ENCODE results near the gene ADRB2. TPM values are rescaled to one million over a fixed set of nuclear protein-coding genes. Genes with fewer than 3 reads are reported as not detected.

Gene ADRB2
- total RNA-seq, 2 experiments from 2014 or later = 4.4 to 16.8 TPM

- Histone ChIP-seq H3K9me3 (ENCODE audit: low read length) (no peaks in the 10 kb centered on the region), H3K27ac (ENCODE audit: low read depth, low read length, poor library complexity, severe bottlenecking) (peak overlapping the region; percentile 95), H3K4me2 (ENCODE audit: low read length) (peak overlapping the region; percentile 85), H3K4me1 (ENCODE audit: insufficient read depth, low read length, poor library complexity, severe bottlenecking) (peaks cover 62% of the 10 kb centered on the region), H3K4me3 (ENCODE audit: low read depth, low read length, poor library complexity, severe bottlenecking) (peak overlapping the region; percentile 76), H4K20me1 (ENCODE audit: insufficient read depth, low read length) (no peaks in the 10 kb centered on the region), H3K9me2 (ENCODE audit: insufficient read depth, low read length) (no peaks in the 10 kb centered on the region), H2AFZ (ENCODE audit: low read length) (no peak overlapping the region), H3K36me3 (ENCODE audit: insufficient read depth, low read length) (no peaks in the 10 kb centered on the region), H3K79me2 (ENCODE audit: insufficient read depth, low read depth, low read length) (peaks cover 52% of the 10 kb centered on the region)
- BruUV-seq (replicated peaks) = no TSS peak
- TF ChIP-seq CTCF (conservative IDR thresholded peaks at IDR 0.05; ENCODE audit: low read length) = no peak
- no peak for TF ChIP-seq EZH2phosphoT487 (IDR thresholded peaks at IDR 0.05; ENCODE audit: borderline replicate concordance, low read depth, low read length)
- CTCF ChIA-PET (ENCODE audit: unreplicated experiment) = interaction anchor here (1.2 kb wide), 2 partner anchors 17 to 83 kb away, joined by 3 to 4 read pairs; no protein-coding TSS in a partner anchor
- POLR2A ChIA-PET = interaction anchor here (0.6 to 1.7 kb wide), 8 partner anchors 14 to 425 kb away, joined by 3 to 10 read pairs (median 4); no protein-coding TSS in a partner anchor
- intact Hi-C loops (cut with micrococcal nuclease; ENCODE audit: unreplicated experiment) = loop anchor here (1.0 to 2.0 kb wide), 3 partner anchors 19 to 129 kb away; no protein-coding TSS in a partner anchor
- DNase-seq (ENCODE audit: low spot score) = no peak
Observed at GRCh38 chr5:148827723-148828122, 1.3 kb downstream of the ADRB2 start.

GRCh38 chr5:148828511-148829247, 2.3 kb downstream of the ADRB2 start:
- POLR2A ChIA-PET = interaction anchor here (0.6 to 1.8 kb wide), 11 partner anchors 9 to 386 kb away, joined by 3 to 10 read pairs (median 4); no protein-coding TSS in a partner anchor
- intact Hi-C loops (cut with micrococcal nuclease; ENCODE audit: unreplicated experiment) = loop anchor here (1.0 to 2.0 kb wide), 3 partner anchors 20 to 128 kb away; no protein-coding TSS in a partner anchor
- no peaks in the 10 kb centered on the region for H4K20me1 ChIP-seq (ENCODE audit: insufficient read depth, low read length)

More at GRCh38 chr5:148828511-148829247, 2.3 kb downstream of the ADRB2 start:
- TF ChIP-seq EZH2phosphoT487 (IDR thresholded peaks at IDR 0.05; ENCODE audit: borderline replicate concordance, low read depth, low read length) (no peak), CTCF (conservative IDR thresholded peaks at IDR 0.05; ENCODE audit: low read length) (peak; percentile 77)
- no TSS peak for BruUV-seq (replicated peaks)
- Histone ChIP-seq H3K79me2 (ENCODE audit: insufficient read depth, low read depth, low read length) (peaks cover 61% of the 10 kb centered on the region), H3K9me3 (ENCODE audit: low read length) (no peaks in the 10 kb centered on the region), H3K27ac (ENCODE audit: low read depth, low read length, poor library complexity, severe bottlenecking) (peak overlapping the region; percentile 95), H3K4me1 (ENCODE audit: insufficient read depth, low read length, poor library complexity, severe bottlenecking) (peaks cover 65% of the 10 kb centered on the region), H3K4me2 (ENCODE audit: low read length) (peak overlapping the region; percentile 85), H3K9me2 (ENCODE audit: insufficient read depth, low read length) (no peaks in the 10 kb centered on the region), H3K36me3 (ENCODE audit: insufficient read depth, low read length) (no peaks in the 10 kb centered on the region), H2AFZ (ENCODE audit: low read length) (peak overlapping the region; percentile 17; the same call in 1 of the 2 replicates), H3K4me3 (ENCODE audit: low read depth, low read length, poor library complexity, severe bottlenecking) (peak overlapping the region; percentile 76)
- CTCF ChIA-PET (ENCODE audit: unreplicated experiment) = interaction anchor here (0.8 to 2.2 kb wide), 7 partner anchors 7 to 98 kb away, joined by 3 to 11 read pairs (median 3); no protein-coding TSS in a partner anchor
- DNase-seq (ENCODE audit: low spot score) = peak; percentile 79
